Gastroesophageal sphincter (tissue), 4 donors: Measurements from ENCODE around the gene SLC9A8. TPM values are rescaled to one million over a fixed set of nuclear protein-coding genes. Genes with fewer than 3 reads are reported as not detected.

ENCODE experiments used
- ATAC-seq: fragments of 150-250 bp; one replicate; pipeline ENCODE4 v1.9.1; 2016; ENCODE audit warnings: mild to moderate bottlenecking, moderate library complexity
- H3K27ac ChIP-seq, 4 donors: fragments of 200-600 bp; sonication (generic) in 3 of 4; 1 replicate in 3 of 4; 2 replicates in 1 of 4; pipeline ENCODE4 v1.5.1; 2016 to 2019
- H3K27me3 ChIP-seq: fragments of 200-600 bp; sonication (generic); one replicate; pipeline ENCODE4 v1.5.1; 2019
- H3K36me3 ChIP-seq, 2 donors: fragments of 200-600 bp; sonication (generic); one replicate each; pipeline ENCODE4 v1.5.1; 2019; ENCODE audit warnings: control low read depth in 1 of 2
- H3K4me1 ChIP-seq, 3 donors: fragments of 200-600 bp; sonication (generic); 1 replicate in 2 of 3; 2 replicates in 1 of 3; pipeline ENCODE4 v1.5.1; 2016 to 2019; ENCODE audit warnings: control low read depth in 2 of 3
- H3K4me3 ChIP-seq, 2 donors: fragments of 200-600 bp; sonication (generic); one replicate each; pipeline ENCODE4 v1.5.1; 2019; ENCODE audit warnings: mild to moderate bottlenecking in 1 of 2, moderate library complexity in 1 of 2
- H3K9me3 ChIP-seq, 3 donors: fragments of 200-600 bp; sonication (generic); one replicate each; pipeline ENCODE4 v1.5.1; 2017 to 2019; ENCODE audit warnings: control low read depth in 2 of 3
- EP300 ChIP-seq: sonication (generic); formaldehyde crosslinking; IDR thresholded peaks from one replicate; pipeline ENCODE4 v1.6.1; 2017; ENCODE audit warnings: antibody characterized with exemption, mild to moderate bottlenecking
- POLR2A ChIP-seq, 2 donors: fragments of 450-650 bp; IDR thresholded peaks; one replicate each; pipeline ENCODE4 v1.6.1; 2017; ENCODE audit warnings: antibody characterized with exemption in 2 of 2, mild to moderate bottlenecking in 2 of 2, moderate library complexity in 1 of 2
- POLR2AphosphoS5 ChIP-seq: sonication (generic); formaldehyde crosslinking; IDR thresholded peaks from one replicate; pipeline ENCODE4 v1.6.1; 2017; ENCODE audit warnings: antibody characterized with exemption
- WGBS, 2 donors: methylation state at CpG; one replicate each; pipeline ENCODE4 v1.1.5; 2018; ENCODE audit warnings: low coverage in 1 of 2; 5-methylcytosine and 5-hydroxymethylcytosine counted together
- total RNA-seq, 4 donors: library from RNA; depleted of rRNA; stranded (reverse); fragments of >200 nt; gene quantifications; one replicate each; pipeline ENCODE4 v1.1.0, GENCODE V29; 2016
- TF ChIP-seq, protein P1 (sequence below), 4 experiments: fragments of 200-600 bp in 2 of 4; fragments of 450-650 bp in 2 of 4; sonication (generic) in 1 of 4; IDR thresholded peaks; one replicate each; pipeline ENCODE4 v1.5.1; 2017 to 2019; ENCODE audit warnings: antibody characterized with exemption in 4 of 4, mild to moderate bottlenecking in 2 of 4, moderate library complexity in 2 of 4

Gene SLC9A8
- total RNA-seq, 4 donors from 2014 or later, result 4.7 to 9.3 (median 7.5) TPM

DNA sequence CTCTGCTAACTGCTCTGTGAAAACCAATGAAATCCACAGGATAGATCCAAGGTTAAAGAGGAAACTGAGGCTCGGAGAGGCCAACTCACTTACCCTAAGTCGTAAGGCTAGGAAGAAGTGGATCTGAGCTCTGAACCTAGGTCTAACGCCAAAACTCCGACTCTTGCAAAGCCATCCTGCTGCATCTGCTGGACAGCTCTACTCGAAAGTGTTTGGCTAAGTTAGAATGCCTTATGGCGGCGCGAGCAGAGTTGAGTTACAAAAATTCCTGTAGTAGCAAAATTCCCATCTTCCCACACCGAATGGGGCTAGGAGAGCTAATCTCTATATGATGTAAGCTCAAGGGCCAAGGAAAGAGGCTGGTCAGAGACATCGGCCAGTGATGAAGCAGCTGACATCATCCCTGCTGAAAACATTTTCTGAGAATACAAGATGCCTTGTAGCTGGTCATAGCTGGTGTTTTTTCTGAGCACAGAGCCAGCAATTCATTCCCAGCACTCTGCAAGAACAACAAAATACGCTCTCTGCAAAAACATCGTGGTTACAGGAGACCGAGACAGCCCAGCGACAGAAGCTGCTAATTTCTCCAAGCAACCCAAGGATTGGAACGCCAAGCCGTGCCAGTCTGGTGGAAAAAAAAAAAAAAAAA is 100.9 kb downstream of the SLC9A8 start:
- peaks cover 0 to 17% of the 10 kb centered on the region in 2 donors for H3K36me3 ChIP-seq
- 53 to 66% methylated on average over 4 to 14 of the region's 16 CpGs for WGBS, 2 donors
- TF ChIP-seq EP300 (no peak), POLR2A (IDR thresholded peaks at IDR 0.05) (no peak), POLR2AphosphoS5 (no peak)
- TF ChIP-seq, protein P1, sequence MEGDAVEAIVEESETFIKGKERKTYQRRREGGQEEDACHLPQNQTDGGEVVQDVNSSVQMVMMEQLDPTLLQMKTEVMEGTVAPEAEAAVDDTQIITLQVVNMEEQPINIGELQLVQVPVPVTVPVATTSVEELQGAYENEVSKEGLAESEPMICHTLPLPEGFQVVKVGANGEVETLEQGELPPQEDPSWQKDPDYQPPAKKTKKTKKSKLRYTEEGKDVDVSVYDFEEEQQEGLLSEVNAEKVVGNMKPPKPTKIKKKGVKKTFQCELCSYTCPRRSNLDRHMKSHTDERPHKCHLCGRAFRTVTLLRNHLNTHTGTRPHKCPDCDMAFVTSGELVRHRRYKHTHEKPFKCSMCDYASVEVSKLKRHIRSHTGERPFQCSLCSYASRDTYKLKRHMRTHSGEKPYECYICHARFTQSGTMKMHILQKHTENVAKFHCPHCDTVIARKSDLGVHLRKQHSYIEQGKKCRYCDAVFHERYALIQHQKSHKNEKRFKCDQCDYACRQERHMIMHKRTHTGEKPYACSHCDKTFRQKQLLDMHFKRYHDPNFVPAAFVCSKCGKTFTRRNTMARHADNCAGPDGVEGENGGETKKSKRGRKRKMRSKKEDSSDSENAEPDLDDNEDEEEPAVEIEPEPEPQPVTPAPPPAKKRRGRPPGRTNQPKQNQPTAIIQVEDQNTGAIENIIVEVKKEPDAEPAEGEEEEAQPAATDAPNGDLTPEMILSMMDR (IDR thresholded peaks at IDR 0.05), result no peak
- H3K4me3 ChIP-seq, result peak overlapping the region in 1 of 2 donors; percentile 98
- ATAC-seq, result no peak
- H3K27ac ChIP-seq, result no peak overlapping the region
- no peaks in the 10 kb centered on the region for H3K9me3 ChIP-seq
- no peaks in the 10 kb centered on the region for H3K27me3 ChIP-seq
- H3K4me1 ChIP-seq, result peaks cover 0 to 71% (median 19%) of the 10 kb centered on the region in 3 donors

DNA sequence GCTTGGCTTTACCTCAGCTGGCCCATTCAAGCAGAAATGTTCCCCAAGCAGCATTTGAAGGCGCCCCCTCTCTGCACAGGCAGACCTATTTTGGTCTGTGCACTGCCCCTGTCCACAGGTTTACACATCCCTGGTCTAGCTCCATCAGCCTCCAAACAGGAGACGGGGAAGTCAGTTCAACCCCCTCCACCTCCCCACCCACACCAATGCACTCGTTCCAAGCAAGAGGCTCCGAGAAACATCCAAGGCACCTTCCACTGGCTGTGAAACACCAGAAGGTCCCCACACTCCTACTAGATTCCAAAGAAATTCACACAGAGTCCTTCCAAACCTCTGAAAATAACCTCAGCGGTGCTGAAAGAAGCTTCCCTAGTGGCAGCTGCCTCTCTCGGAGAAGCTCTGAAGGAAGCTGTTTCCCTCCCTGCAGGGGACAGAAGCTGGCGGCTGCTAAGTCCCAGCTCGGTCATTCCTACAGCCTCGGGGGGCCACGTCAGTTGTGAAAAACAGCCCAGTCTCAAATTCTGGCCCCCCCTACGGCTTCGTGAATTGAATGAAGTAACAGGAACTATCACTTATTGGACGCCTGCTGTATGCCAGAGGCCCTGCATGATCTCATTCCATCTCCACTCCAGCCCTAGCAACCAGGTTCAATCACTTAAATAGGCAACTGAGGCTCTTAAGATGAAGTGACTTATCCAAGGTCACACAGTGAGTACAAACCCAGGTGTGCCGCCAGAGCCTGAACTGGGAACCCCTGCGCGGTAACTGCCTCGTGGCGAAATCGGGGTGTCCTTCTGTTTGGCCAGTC is 101.9 kb downstream of the SLC9A8 start:
- H3K4me1 ChIP-seq, result peaks cover 0 to 68% (median 19%) of the 10 kb centered on the region in 3 donors
- ATAC-seq, result no peak
- WGBS, 2 donors, result 0% methylated on average over 9 of the region's 19 CpGs; no CpG with 5 or more reads in 1 of the 2 donors

DNA sequence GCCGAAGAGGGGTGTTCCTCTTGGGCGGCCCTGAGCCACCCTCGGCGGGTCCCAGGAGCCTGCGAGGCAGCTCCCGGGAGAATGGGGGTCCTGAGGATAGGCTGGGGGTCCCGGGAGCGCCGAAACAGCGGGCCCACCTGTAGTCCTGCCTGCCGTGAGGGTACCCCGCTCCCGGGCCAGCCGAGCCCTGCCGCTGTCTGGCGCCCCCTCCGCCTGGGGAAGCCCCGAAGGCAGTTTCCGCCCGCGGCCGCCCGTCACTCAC is 102.4 kb downstream of the SLC9A8 start:
- TF ChIP-seq POLR2A (IDR thresholded peaks at IDR 0.05) (no peak), EP300 (no peak), POLR2AphosphoS5 (no peak)
- TF ChIP-seq, protein P1 (IDR thresholded peaks at IDR 0.05), result no peak
- Histone ChIP-seq H3K27me3 (no peaks in the 10 kb centered on the region), H3K4me3 (peak overlapping the region; percentile 83 to 98), H3K27ac (peak overlapping the region; percentile 82 to 98 (median 97)), H3K36me3 (peaks cover 0 to 3% of the 10 kb centered on the region in 2 donors), H3K9me3 (no peaks in the 10 kb centered on the region), H3K4me1 (peaks cover 0 to 63% (median 19%) of the 10 kb centered on the region in 3 donors)
- WGBS, 2 donors, result no CpG with 5 or more reads among the region's 23 CpGs
- ATAC-seq, result peak; percentile 13

More for the DNA sequence above, 101.9 kb downstream of the SLC9A8 start:
- Histone ChIP-seq H3K27me3 (no peaks in the 10 kb centered on the region), H3K9me3 (no peaks in the 10 kb centered on the region), H3K36me3 (peaks cover 0 to 9% of the 10 kb centered on the region in 2 donors), H3K27ac (peak overlapping the region; percentile 82 to 98 (median 97)), H3K4me3 (peak overlapping the region; percentile 83 to 98)
- TF ChIP-seq EP300 (no peak), POLR2AphosphoS5 (no peak), POLR2A (IDR thresholded peaks at IDR 0.05) (no peak)
- TF ChIP-seq, protein P1 (IDR thresholded peaks at IDR 0.05), result no peak

DNA sequence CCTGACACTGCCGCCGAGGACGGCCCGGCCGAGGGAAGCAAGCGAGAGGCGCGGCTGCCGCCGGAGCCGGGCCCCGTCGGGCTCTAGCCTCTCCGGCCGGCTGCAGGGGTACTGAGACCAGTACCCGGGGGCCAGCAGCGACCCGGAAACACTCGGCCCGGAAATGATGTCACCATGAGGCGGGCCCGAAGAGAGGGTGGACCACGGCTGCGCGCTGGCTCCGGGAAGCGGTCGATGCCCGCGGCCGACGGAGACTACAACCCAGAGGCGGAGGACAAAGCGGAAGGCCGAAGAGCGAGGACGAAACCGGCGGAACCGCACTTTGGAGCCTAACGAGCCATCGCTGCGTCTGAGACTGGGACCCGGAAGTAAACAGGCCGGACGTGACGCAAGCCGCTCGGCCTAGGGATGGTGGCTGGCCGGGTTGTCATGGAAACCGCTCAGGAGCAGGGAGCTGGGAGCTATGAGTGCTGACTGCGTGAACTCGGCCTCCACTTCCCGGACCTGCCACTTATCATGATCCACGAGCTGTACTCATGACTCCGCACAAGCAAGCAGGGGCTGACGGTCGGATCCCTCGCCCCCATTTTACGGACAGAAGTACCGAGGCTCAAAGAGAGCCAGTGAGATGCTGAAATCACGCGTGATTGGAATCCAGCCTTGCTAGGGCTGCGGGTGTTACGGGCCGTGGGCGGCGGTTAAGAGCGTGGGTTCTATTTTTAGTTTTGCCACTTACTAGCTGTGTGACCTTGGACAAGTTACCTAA is 102.9 kb downstream of the SLC9A8 start, which contains the start of gene SPATA2:
TSS of gene SPATA2 (minus strand) at position 150 of the 766 bp plus-strand sequence. CDS start 7,039 bp downstream, outside the sequence.
- Histone ChIP-seq H3K27me3 (no peaks in the 10 kb centered on the region), H3K27ac (peak within 1 kb of the TSS; percentile 82 to 98 (median 97)), H3K4me1 (peaks cover 0 to 58% (median 19%) of the 10 kb centered on the region in 3 donors), H3K9me3 (no peaks in the 10 kb centered on the region), H3K4me3 (peak within 1 kb of the TSS; percentile 83 to 98), H3K36me3 (no peaks in the 10 kb centered on the region)
- TF ChIP-seq POLR2A (IDR thresholded peaks at IDR 0.05) (peak; percentile 78 to 85), EP300 (no peak), POLR2AphosphoS5 (peak; percentile 76)
- 0% methylated on average over 14 to 37 of the region's 69 CpGs for WGBS, 2 donors
- peak; percentile 97 for ATAC-seq
